HepG2 (cell line): Measurements from ENCODE around the gene ASAP2. TPM values are rescaled to one million over a fixed set of nuclear protein-coding genes. Genes with fewer than 3 reads are reported as not detected.

Source experiments
- CENPT ChIP-seq: sonication (generic); formaldehyde crosslinking; IDR thresholded peaks from 2 replicates; pipeline ENCODE4 v1.8.0; 2022; ENCODE audit warnings: low read depth, mild to moderate bottlenecking, moderate library complexity, missing genetic modification reagents
- HOXA3 ChIP-seq: sonication (generic); formaldehyde crosslinking; IDR thresholded peaks from 2 replicates; pipeline ENCODE4 v1.5.0; 2020; ENCODE audit warnings: missing genetic modification reagents
- MTA1 ChIP-seq: sonication (generic); formaldehyde crosslinking; IDR thresholded peaks from 2 replicates; pipeline ENCODE4 v1.4.0; 2020; ENCODE audit warnings: missing genetic modification reagents, mild to moderate bottlenecking, borderline replicate concordance
- NR3C1 ChIP-seq: sonication (generic); formaldehyde crosslinking; IDR thresholded peaks from 2 replicates; pipeline ENCODE4 v1.4.0; 2020; ENCODE audit warnings: missing genetic modification reagents
- RFXAP ChIP-seq: sonication (generic); formaldehyde crosslinking; IDR thresholded peaks from 2 replicates; pipeline ENCODE4 v1.4.0; 2020; ENCODE audit warnings: missing genetic modification reagents, borderline replicate concordance
- SNAPC5 ChIP-seq: sonication (generic); formaldehyde crosslinking; IDR thresholded peaks from 2 replicates; pipeline ENCODE4 v1.8.1; 2023; ENCODE audit warnings: mild to moderate bottlenecking, missing genetic modification reagents, borderline replicate concordance
- TSC22D2 ChIP-seq: sonication (generic); formaldehyde crosslinking; IDR thresholded peaks from 2 replicates; pipeline ENCODE4 v1.5.1; 2020; ENCODE audit warnings: missing genetic modification reagents, mild to moderate bottlenecking, borderline replicate concordance
- ZFP82 ChIP-seq: sonication (generic); formaldehyde crosslinking; IDR thresholded peaks from 2 replicates; pipeline ENCODE4 v1.5.1; 2020; ENCODE audit warnings: mild to moderate bottlenecking, missing genetic modification reagents, borderline replicate concordance
- ZNF160 ChIP-seq: sonication (generic); formaldehyde crosslinking; IDR thresholded peaks from 2 replicates; pipeline ENCODE4 v1.8.0; 2022; ENCODE audit warnings: mild to moderate bottlenecking, inconsistent platforms, missing genetic modification reagents
- ZNF280D ChIP-seq: sonication (generic); formaldehyde crosslinking; IDR thresholded peaks from 2 replicates; pipeline ENCODE4 v1.5.1; 2020; ENCODE audit warnings: mild to moderate bottlenecking, missing genetic modification reagents
- ZNF567 ChIP-seq: sonication (generic); formaldehyde crosslinking; IDR thresholded peaks from 2 replicates; pipeline ENCODE4 v1.8.1; 2023; ENCODE audit warnings: mild to moderate bottlenecking, missing genetic modification reagents, borderline replicate concordance
- ZNF614 ChIP-seq: IDR thresholded peaks from 2 replicates; pipeline ENCODE4 v1.6.1; 2018; ENCODE audit warnings: missing biosample characterization, missing genetic modification reagents, inconsistent platforms, borderline replicate concordance
- ZNF678 ChIP-seq: sonication (generic); formaldehyde crosslinking; IDR thresholded peaks from 2 replicates; pipeline ENCODE4 v1.4.0; 2020; ENCODE audit warnings: mild to moderate bottlenecking, missing genetic modification reagents
- ZSCAN25 ChIP-seq: sonication (generic); formaldehyde crosslinking; IDR thresholded peaks from 2 replicates; pipeline ENCODE4 v1.8.0; 2022; ENCODE audit warnings: mild to moderate bottlenecking, missing genetic modification reagents
- polyA plus RNA-seq, 8 experiments: library from polyadenylated mRNA; depleted of rRNA in 3 of 8; stranded (reverse) in 7 of 8; unstranded in 1 of 8; fragments of >200 nt; fragmentation: Illumina TruSeq in 4 of 8; extraction: Trizol in 4 of 8; gene quantifications; 2 replicates each; pipeline versions ENCODE4 v1.2.1 to v1.2.3, GENCODE V29; 2011 to 2016; ENCODE audit warnings: low read depth in 4 of 8, missing spikeins in 1 of 8, mixed read lengths in 1 of 8; ENCODE audit not compliant: insufficient read depth in 1 of 8
- total RNA-seq, 5 experiments: library from RNA; depleted of rRNA; stranded (reverse); fragments of >200 nt; fragmentation: Illumina TruSeq; extraction: Trizol; gene quantifications; 2 replicates each; pipeline ENCODE4 v1.2.3, GENCODE V29; 2016; ENCODE audit warnings: low read depth in 1 of 5
- TF ChIP-seq, protein P1 (sequence below): sonication (generic); formaldehyde crosslinking; IDR thresholded peaks from 2 replicates; pipeline ENCODE4 v1.4.0; 2020; ENCODE audit warnings: mild to moderate bottlenecking, missing genetic modification reagents
- TF ChIP-seq, protein P2 (sequence below): IDR thresholded peaks from 2 replicates; pipeline ENCODE4 v1.6.1; 2016; ENCODE audit warnings: control low read depth
- TF ChIP-seq, protein P3 (sequence below): sonication (generic); formaldehyde crosslinking; IDR thresholded peaks from 2 replicates; pipeline ENCODE4 v1.4.0; 2020; ENCODE audit warnings: mild to moderate bottlenecking, low read depth, missing genetic modification reagents
- TF ChIP-seq, protein P4 (sequence below): sonication (generic); formaldehyde crosslinking; IDR thresholded peaks from 2 replicates; pipeline ENCODE4 v1.4.0; 2020; ENCODE audit warnings: missing genetic modification reagents

The ASAP2 gene
- total and polyA plus RNA-seq, 2 of the 13 experiments (the other 11 are each of a cell fraction or from before 2014, with no cell fraction given), result 7.3 to 22.3 TPM

DNA sequence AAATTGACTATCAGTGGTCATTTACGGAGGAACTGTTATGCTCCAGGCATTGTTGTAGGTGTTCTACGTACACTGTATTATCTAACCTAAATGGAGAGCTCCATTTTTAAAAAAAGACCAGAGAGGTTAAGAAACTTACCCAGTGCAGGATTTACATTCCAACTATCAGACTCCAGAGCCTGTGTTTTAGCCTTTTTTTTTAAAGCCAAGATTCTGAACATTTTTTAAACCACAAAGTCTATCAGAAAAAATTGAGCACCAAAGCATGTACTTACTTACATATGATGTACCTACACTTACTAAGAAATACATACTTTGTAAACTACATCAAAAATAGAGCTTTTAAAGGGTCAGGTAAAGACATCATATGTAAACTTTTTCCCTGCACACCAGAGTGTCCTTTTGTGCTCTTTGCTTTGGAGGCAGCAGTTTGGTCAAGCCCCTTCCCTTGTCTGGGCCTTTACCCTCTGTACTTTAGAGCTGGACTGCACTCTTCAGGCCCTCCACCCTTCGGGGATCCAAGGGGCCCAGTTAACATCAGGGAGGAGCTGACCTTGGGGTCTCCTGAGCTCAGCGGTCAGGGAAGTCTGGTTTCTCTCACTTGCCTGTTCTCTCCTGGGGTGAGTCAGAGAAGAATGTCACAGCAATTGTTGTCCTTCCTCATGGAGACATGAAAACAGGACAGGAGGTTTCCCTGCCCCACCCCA, 158.3 kb downstream of the ASAP2 start (continued):
- TF ChIP-seq, protein P1, sequence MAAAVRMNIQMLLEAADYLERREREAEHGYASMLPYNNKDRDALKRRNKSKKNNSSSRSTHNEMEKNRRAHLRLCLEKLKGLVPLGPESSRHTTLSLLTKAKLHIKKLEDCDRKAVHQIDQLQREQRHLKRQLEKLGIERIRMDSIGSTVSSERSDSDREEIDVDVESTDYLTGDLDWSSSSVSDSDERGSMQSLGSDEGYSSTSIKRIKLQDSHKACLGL (CRISPR knock-in tag), result no peak
- TF ChIP-seq ZNF280D (CRISPR knock-in tag), result no peak
- no peak for TF ChIP-seq RFXAP (CRISPR knock-in tag)
- no peak for TF ChIP-seq ZNF678 (CRISPR knock-in tag)
- TF ChIP-seq CENPT (CRISPR knock-in tag), result no peak
- no peak for TF ChIP-seq ZFP82
- TF ChIP-seq, protein P2, sequence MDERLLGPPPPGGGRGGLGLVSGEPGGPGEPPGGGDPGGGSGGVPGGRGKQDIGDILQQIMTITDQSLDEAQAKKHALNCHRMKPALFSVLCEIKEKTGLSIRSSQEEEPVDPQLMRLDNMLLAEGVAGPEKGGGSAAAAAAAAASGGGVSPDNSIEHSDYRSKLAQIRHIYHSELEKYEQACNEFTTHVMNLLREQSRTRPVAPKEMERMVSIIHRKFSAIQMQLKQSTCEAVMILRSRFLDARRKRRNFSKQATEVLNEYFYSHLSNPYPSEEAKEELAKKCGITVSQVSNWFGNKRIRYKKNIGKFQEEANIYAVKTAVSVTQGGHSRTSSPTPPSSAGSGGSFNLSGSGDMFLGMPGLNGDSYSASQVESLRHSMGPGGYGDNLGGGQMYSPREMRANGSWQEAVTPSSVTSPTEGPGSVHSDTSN (CRISPR knock-in tag), result no peak
- TF ChIP-seq, protein P3, sequence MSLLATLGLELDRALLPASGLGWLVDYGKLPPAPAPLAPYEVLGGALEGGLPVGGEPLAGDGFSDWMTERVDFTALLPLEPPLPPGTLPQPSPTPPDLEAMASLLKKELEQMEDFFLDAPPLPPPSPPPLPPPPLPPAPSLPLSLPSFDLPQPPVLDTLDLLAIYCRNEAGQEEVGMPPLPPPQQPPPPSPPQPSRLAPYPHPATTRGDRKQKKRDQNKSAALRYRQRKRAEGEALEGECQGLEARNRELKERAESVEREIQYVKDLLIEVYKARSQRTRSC, result no peak
- no peak for TF ChIP-seq ZNF160
- TF ChIP-seq NR3C1 (CRISPR knock-in tag), result no peak
- TF ChIP-seq, protein P4, sequence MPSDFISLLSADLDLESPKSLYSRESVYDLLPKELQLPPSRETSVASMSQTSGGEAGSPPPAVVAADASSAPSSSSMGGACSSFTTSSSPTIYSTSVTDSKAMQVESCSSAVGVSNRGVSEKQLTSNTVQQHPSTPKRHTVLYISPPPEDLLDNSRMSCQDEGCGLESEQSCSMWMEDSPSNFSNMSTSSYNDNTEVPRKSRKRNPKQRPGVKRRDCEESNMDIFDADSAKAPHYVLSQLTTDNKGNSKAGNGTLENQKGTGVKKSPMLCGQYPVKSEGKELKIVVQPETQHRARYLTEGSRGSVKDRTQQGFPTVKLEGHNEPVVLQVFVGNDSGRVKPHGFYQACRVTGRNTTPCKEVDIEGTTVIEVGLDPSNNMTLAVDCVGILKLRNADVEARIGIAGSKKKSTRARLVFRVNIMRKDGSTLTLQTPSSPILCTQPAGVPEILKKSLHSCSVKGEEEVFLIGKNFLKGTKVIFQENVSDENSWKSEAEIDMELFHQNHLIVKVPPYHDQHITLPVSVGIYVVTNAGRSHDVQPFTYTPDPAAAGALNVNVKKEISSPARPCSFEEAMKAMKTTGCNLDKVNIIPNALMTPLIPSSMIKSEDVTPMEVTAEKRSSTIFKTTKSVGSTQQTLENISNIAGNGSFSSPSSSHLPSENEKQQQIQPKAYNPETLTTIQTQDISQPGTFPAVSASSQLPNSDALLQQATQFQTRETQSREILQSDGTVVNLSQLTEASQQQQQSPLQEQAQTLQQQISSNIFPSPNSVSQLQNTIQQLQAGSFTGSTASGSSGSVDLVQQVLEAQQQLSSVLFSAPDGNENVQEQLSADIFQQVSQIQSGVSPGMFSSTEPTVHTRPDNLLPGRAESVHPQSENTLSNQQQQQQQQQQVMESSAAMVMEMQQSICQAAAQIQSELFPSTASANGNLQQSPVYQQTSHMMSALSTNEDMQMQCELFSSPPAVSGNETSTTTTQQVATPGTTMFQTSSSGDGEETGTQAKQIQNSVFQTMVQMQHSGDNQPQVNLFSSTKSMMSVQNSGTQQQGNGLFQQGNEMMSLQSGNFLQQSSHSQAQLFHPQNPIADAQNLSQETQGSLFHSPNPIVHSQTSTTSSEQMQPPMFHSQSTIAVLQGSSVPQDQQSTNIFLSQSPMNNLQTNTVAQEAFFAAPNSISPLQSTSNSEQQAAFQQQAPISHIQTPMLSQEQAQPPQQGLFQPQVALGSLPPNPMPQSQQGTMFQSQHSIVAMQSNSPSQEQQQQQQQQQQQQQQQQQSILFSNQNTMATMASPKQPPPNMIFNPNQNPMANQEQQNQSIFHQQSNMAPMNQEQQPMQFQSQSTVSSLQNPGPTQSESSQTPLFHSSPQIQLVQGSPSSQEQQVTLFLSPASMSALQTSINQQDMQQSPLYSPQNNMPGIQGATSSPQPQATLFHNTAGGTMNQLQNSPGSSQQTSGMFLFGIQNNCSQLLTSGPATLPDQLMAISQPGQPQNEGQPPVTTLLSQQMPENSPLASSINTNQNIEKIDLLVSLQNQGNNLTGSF (CRISPR knock-in tag), result no peak
- peak; percentile 42; the same call in 1 of the 2 replicates for TF ChIP-seq HOXA3 (CRISPR knock-in tag)
- TF ChIP-seq TSC22D2 (CRISPR knock-in tag), result no peak
- 0 out of 2 replicates have a peak, but pooled peaks have one; percentile 34 for TF ChIP-seq ZSCAN25 (CRISPR knock-in tag)
- TF ChIP-seq SNAPC5 (CRISPR knock-in tag), result no peak
- no peak for TF ChIP-seq ZNF567 (CRISPR knock-in tag)
- TF ChIP-seq ZNF614, result no peak
- TF ChIP-seq MTA1, result peak; percentile 77; the same call in 1 of the 2 replicates
